Measurements from ENCODE around the gene ITPRIPL2. TPM values are rescaled to one million over a fixed set of nuclear protein-coding genes. Genes with fewer than 3 reads are reported as not detected.

The ITPRIPL2 gene
- total RNA-seq, 1 experiment from 2014 or later: 5.3 TPM

GRCh38 chr16:19094542-19095365 lies 19.0 kb upstream of the ITPRIPL2 start:
- Mint-ChIP-seq H3K4me1 (peaks cover 11% of the 10 kb centered on the region; the same call in 1 of the 2 replicates), H3K27ac (no peak overlapping the region), H3K4me3 (no peak overlapping the region), H3K27me3 (ENCODE audit: low read depth) (peaks cover 2% of the 10 kb centered on the region), H3K36me3 (0 out of 2 replicates have a peak, but pooled peaks cover 2% of the 10 kb centered on the region), H3K9me3 (peaks cover 27% of the 10 kb centered on the region)
- CTCF ChIA-PET: interaction anchor here (0.6 to 4.4 kb wide), 18 partner anchors 9 to 408 kb away, joined by 3 to 29 read pairs (median 4); partner anchors contain the start of genes ITPRIPL2 and TMC7
- ATAC-seq: no peak
- TF ChIP-seq TEAD1 (CRISPR knock-in tag; IDR thresholded peaks at IDR 0.05) (no peak), ZNF121 (CRISPR knock-in tag; IDR thresholded peaks at IDR 0.05) (0 out of 2 replicates have a peak, but pooled peaks have one; percentile 24), CTCF (IDR thresholded peaks at IDR 0.05) (no peak), FOXJ3 (CRISPR knock-in tag; IDR thresholded peaks at IDR 0.05; ENCODE audit: borderline replicate concordance) (no peak), ZNF232 (CRISPR knock-in tag; IDR thresholded peaks at IDR 0.05) (no peak)
- POLR2A ChIA-PET: no interaction called here
- DNase-seq (ENCODE audit: low spot score): no peak

GRCh38 chr16:19095654-19096053 lies 18.1 kb upstream of the ITPRIPL2 start:
- Mint-ChIP-seq H3K36me3 (0 out of 2 replicates have a peak, but pooled peaks cover 2% of the 10 kb centered on the region), H3K4me3 (no peak overlapping the region), H3K9me3 (peaks cover 30% of the 10 kb centered on the region), H3K4me1 (peaks cover 11% of the 10 kb centered on the region; the same call in 1 of the 2 replicates), H3K27me3 (ENCODE audit: low read depth) (peaks cover 2% of the 10 kb centered on the region), H3K27ac (no peak overlapping the region)
- CTCF ChIA-PET: interaction anchor here (1.2 to 4.4 kb wide), 6 partner anchors 9 to 407 kb away, joined by 3 to 29 read pairs (median 11); partner anchors contain the start of genes ITPRIPL2 and TMC7
- POLR2A ChIA-PET: no interaction called here
- DNase-seq (ENCODE audit: low spot score): no peak
- ATAC-seq: no peak
- TF ChIP-seq ZNF138 (CRISPR knock-in tag; conservative IDR thresholded peaks at IDR 0.05) (no peak), OVOL2 (CRISPR knock-in tag; IDR thresholded peaks at IDR 0.05; ENCODE audit: borderline replicate concordance) (no peak), TEAD1 (CRISPR knock-in tag; IDR thresholded peaks at IDR 0.05) (no peak), CBFB (CRISPR knock-in tag; IDR thresholded peaks at IDR 0.05; ENCODE audit: low read depth) (no peak), SMAD3 (CRISPR knock-in tag; IDR thresholded peaks at IDR 0.05; ENCODE audit: borderline replicate concordance) (no peak), MXD4 (CRISPR knock-in tag; IDR thresholded peaks at IDR 0.05; ENCODE audit: borderline replicate concordance) (no peak), NR1H2 (CRISPR knock-in tag; IDR thresholded peaks at IDR 0.05) (no peak), E2F5 (CRISPR knock-in tag; IDR thresholded peaks at IDR 0.05) (no peak), FOXP1 (CRISPR knock-in tag; IDR thresholded peaks at IDR 0.05; ENCODE audit: borderline replicate concordance) (no peak), EMX1 (CRISPR knock-in tag; IDR thresholded peaks at IDR 0.05) (no peak), FOXP4 (CRISPR knock-in tag; IDR thresholded peaks at IDR 0.05) (no peak), ATF6 (CRISPR knock-in tag; IDR thresholded peaks at IDR 0.05) (no peak), ESRRA (CRISPR knock-in tag; IDR thresholded peaks at IDR 0.05; ENCODE audit: borderline replicate concordance) (no peak), MLX (CRISPR knock-in tag; IDR thresholded peaks at IDR 0.05) (no peak), AFF4 (CRISPR knock-in tag; IDR thresholded peaks at IDR 0.05; ENCODE audit: borderline replicate concordance) (no peak), NFATC4 (CRISPR knock-in tag; IDR thresholded peaks at IDR 0.05) (no peak), GRHL2 (CRISPR knock-in tag; IDR thresholded peaks at IDR 0.05; ENCODE audit: insufficient replicate concordance, severe bottlenecking) (no peak), JAZF1 (CRISPR knock-in tag; IDR thresholded peaks at IDR 0.05) (no peak)

Measured in WTC11 (cell line).